CD4-positive, alpha-beta T cell treated with Interleukin-6 at 100 ng/mL for 8 hours (primary cell): ENCODE data around the gene USP7.
"Not testable (repeated sequence)": the region's sequence is repeated elsewhere in the genome, so short reads cannot be mapped to it uniquely, and the experiment has no call there.

Experiments used
- DNase-seq: peaks from one replicate; pipeline ENCODE4 v3.0.0-alpha.2; 2020; ENCODE audit warnings: mixed read lengths, low spot score

Gene USP7

GRCh38 chr16:8963821-8964441, at the start of gene USP7:
USP7 (minus strand) TSS chr16:8963906; CDS start chr16:8963285, 621 bp downstream.
- peak; percentile 88 for DNase-seq

- DNase-seq: no peak
Measured at GRCh38 chr16:9013508-9013864, 49.8 kb upstream of the USP7 start.

- DNase-seq: no peak
Measured at GRCh38 chr16:9012848-9013507, 49.3 kb upstream of the USP7 start.

GRCh38 chr16:9012330-9012729, 48.6 kb upstream of the USP7 start:
- DNase-seq: no peak

GRCh38 chr16:9008601-9009260, 45.0 kb upstream of the USP7 start:
- DNase-seq: peak; percentile 55

- no peak for DNase-seq
Measured at GRCh38 chr16:9007177-9007794, 43.6 kb upstream of the USP7 start.

- no peak for DNase-seq
Measured at GRCh38 chr16:9004183-9004582, 40.5 kb upstream of the USP7 start.

- no peak for DNase-seq
Measured at GRCh38 chr16:9003763-9004162, 40.1 kb upstream of the USP7 start.

GRCh38 chr16:9003322-9003721, 39.6 kb upstream of the USP7 start:
- DNase-seq: no peak

- no peak for DNase-seq
Measured at GRCh38 chr16:9002042-9002441, 38.3 kb upstream of the USP7 start.

- no peak for DNase-seq
Measured at GRCh38 chr16:9000664-9001063, 37.0 kb upstream of the USP7 start.

- DNase-seq: no peak
Measured at GRCh38 chr16:8999800-9000199, 36.1 kb upstream of the USP7 start.

- no peak for DNase-seq
Measured at GRCh38 chr16:8998108-8998507, 34.4 kb upstream of the USP7 start.

- DNase-seq: no peak
Measured at GRCh38 chr16:8996891-8997290, 33.2 kb upstream of the USP7 start.

GRCh38 chr16:8990445-8990844, 26.7 kb upstream of the USP7 start:
- no peak for DNase-seq

GRCh38 chr16:8989099-8989878, 25.6 kb upstream of the USP7 start:
- no peak for DNase-seq

- DNase-seq: no peak
Measured at GRCh38 chr16:8986818-8987191, 23.1 kb upstream of the USP7 start.

- DNase-seq: no peak
Measured at GRCh38 chr16:8986111-8986510, 22.4 kb upstream of the USP7 start.

GRCh38 chr16:8982816-8983215, 19.1 kb upstream of the USP7 start:
- DNase-seq: no peak

- DNase-seq: not testable (repeated sequence)
Measured at GRCh38 chr16:8981901-8982300, 18.2 kb upstream of the USP7 start.

- DNase-seq: not testable (repeated sequence)
Measured at GRCh38 chr16:8976189-8976588, 12.5 kb upstream of the USP7 start.

GRCh38 chr16:8975039-8975438, 11.3 kb upstream of the USP7 start:
- no peak for DNase-seq
